ENCODE results near the gene ALOX12.

The ALOX12 gene

GRCh38 chr17:7022781-7023571 is 27.1 kb downstream of the ALOX12 start, which contains the start of gene BCL6B:
TSS of gene BCL6B (plus strand) at chr17:7023050. CDS start at chr17:7023672, 622 bp downstream.
- DNase-seq, result no peak

GRCh38 chr17:7023576-7024401 is 27.9 kb downstream of the ALOX12 start:
- DNase-seq, result peak; percentile 77

- DNase-seq, result no peak
These were observed 28.5 kb downstream of the ALOX12 start for GRCh38 chr17:7024402-7024785.

- DNase-seq, result no peak
These were observed 29.4 kb downstream of the ALOX12 start for GRCh38 chr17:7025245-7025644.

- no peak for DNase-seq
These were observed 30.7 kb downstream of the ALOX12 start for GRCh38 chr17:7026471-7027115.

GRCh38 chr17:7027335-7027734 is 31.5 kb downstream of the ALOX12 start:
- no peak for DNase-seq

- no peak for DNase-seq
These were observed 33.2 kb downstream of the ALOX12 start for GRCh38 chr17:7029096-7029495.

GRCh38 chr17:7029659-7030058 is 33.8 kb downstream of the ALOX12 start:
- no peak for DNase-seq

- no peak for DNase-seq
These were observed 39.2 kb downstream of the ALOX12 start for GRCh38 chr17:7034955-7035590.

GRCh38 chr17:7035591-7036368 is 39.9 kb downstream of the ALOX12 start, which contains the start of gene SLC16A13:
TSS of gene SLC16A13 (plus strand) at chr17:7036015. CDS start at chr17:7036383, 368 bp downstream.
- peak; percentile 96 for DNase-seq

GRCh38 chr17:7038025-7038862 is 42.4 kb downstream of the ALOX12 start:
- DNase-seq, result no peak

GRCh38 chr17:7039832-7040231 is 44.0 kb downstream of the ALOX12 start:
- no peak for DNase-seq

- DNase-seq, result no peak
These were observed 46.0 kb downstream of the ALOX12 start for GRCh38 chr17:7041607-7042500.

- DNase-seq, result no peak
These were observed 46.8 kb downstream of the ALOX12 start for GRCh38 chr17:7042501-7043181.

GRCh38 chr17:7043182-7043496 is 47.3 kb downstream of the ALOX12 start:
- no peak for DNase-seq

GRCh38 chr17:7043497-7044198 is 47.8 kb downstream of the ALOX12 start, which contains the start of gene SLC16A11:
TSS of gene SLC16A11 (minus strand) at chr17:7044092. CDS start at chr17:7043513, 579 bp downstream.
- no peak for DNase-seq

- no peak for DNase-seq
These were observed 49.8 kb downstream of the ALOX12 start for GRCh38 chr17:7045492-7046126.

GRCh38 chr17:7046127-7046724 is 50.4 kb downstream of the ALOX12 start:
- DNase-seq, result peak; percentile 51
